GM21717 (cell line): Measurements from ENCODE around the gene BOLL.
"Not testable (repeated sequence)": the region's sequence is repeated elsewhere in the genome, so short reads cannot be mapped to it uniquely, and the experiment has no call there.

Experiments used
- ATAC-seq: cut with Tn5 transposase; IDR thresholded peaks from one replicate; pipeline ENCODE4 v1.9.1; 2021; ENCODE audit warnings: mild to moderate bottlenecking, moderate library complexity; ENCODE audit not compliant: unreplicated experiment

BOLL gene

GRCh38 chr2:197784956-197785941, at the start of gene BOLL:
BOLL (minus strand) TSS chr2:197785319; CDS start chr2:197781850, 3,469 bp downstream.
- ATAC-seq: no peak

- not testable (repeated sequence) for ATAC-seq
These were observed 49.7 kb upstream of the BOLL start for GRCh38 chr2:197834771-197835170.

GRCh38 chr2:197828464-197829135, 43.5 kb upstream of the BOLL start:
- ATAC-seq: no peak

GRCh38 chr2:197827618-197828017, 42.5 kb upstream of the BOLL start:
- ATAC-seq: no peak

GRCh38 chr2:197822333-197822732, 37.2 kb upstream of the BOLL start:
- no peak for ATAC-seq

- no peak for ATAC-seq
These were observed 36.6 kb upstream of the BOLL start for GRCh38 chr2:197821550-197822289.

GRCh38 chr2:197814526-197814925, 29.4 kb upstream of the BOLL start:
- ATAC-seq: no peak

GRCh38 chr2:197813093-197813787, 28.1 kb upstream of the BOLL start:
- ATAC-seq: no peak

GRCh38 chr2:197810491-197810890, 25.4 kb upstream of the BOLL start:
- ATAC-seq: no peak

- ATAC-seq: no peak
These were observed 24.9 kb upstream of the BOLL start for GRCh38 chr2:197810016-197810415.

- ATAC-seq: no peak
These were observed 23.9 kb upstream of the BOLL start for GRCh38 chr2:197809064-197809463.

- ATAC-seq: no peak
These were observed 20.9 kb upstream of the BOLL start for GRCh38 chr2:197805715-197806633.

- ATAC-seq: peak; percentile 37
These were observed 19.9 kb upstream of the BOLL start for GRCh38 chr2:197804758-197805714.

- ATAC-seq: peak; percentile 100
These were observed 19.1 kb upstream of the BOLL start, which contains the start of gene PLCL1 for GRCh38 chr2:197804049-197804757. PLCL1 (plus strand) TSS chr2:197804593.

- peak; percentile 31 for ATAC-seq
These were observed 17.9 kb upstream of the BOLL start for GRCh38 chr2:197803033-197803444.

- ATAC-seq: no peak
These were observed 15.9 kb upstream of the BOLL start for GRCh38 chr2:197801033-197801432.

- ATAC-seq: no peak
These were observed 15.0 kb upstream of the BOLL start for GRCh38 chr2:197800091-197800490.

GRCh38 chr2:197799068-197799467, 13.9 kb upstream of the BOLL start:
- no peak for ATAC-seq
